Activated CD8-positive, alpha-beta memory T cell treated with anti-CD3 and anti-CD28 coated beads for 48 hours (primary cell): Measurements from ENCODE around the gene DAAM1.

Experiments
- DNase-seq, 3 experiments: peaks; one replicate each; pipeline ENCODE4 v3.0.0-alpha.2; 2020; ENCODE audit warnings: low read depth in 2 of 3, low spot score in 2 of 3

Gene DAAM1

GRCh38 chr14:59283361-59283760 lies 94.9 kb downstream of the DAAM1 start:
- no peak for DNase-seq

GRCh38 chr14:59284059-59284458 lies 95.6 kb downstream of the DAAM1 start:
- no peak for DNase-seq

GRCh38 chr14:59292028-59292427 lies 103.6 kb downstream of the DAAM1 start:
- no peak for DNase-seq

- no peak for DNase-seq
Measured at GRCh38 chr14:59292921-59293534, 104.6 kb downstream of the DAAM1 start.

- no peak for DNase-seq
Measured at GRCh38 chr14:59293935-59294661, 105.6 kb downstream of the DAAM1 start.

- DNase-seq: no peak
Measured at GRCh38 chr14:59294662-59294992, 106.2 kb downstream of the DAAM1 start.

GRCh38 chr14:59295951-59296350 lies 107.5 kb downstream of the DAAM1 start:
- DNase-seq: no peak

- DNase-seq: no peak
Measured at GRCh38 chr14:59296508-59296907, 108.0 kb downstream of the DAAM1 start.

- DNase-seq: no peak
Measured at GRCh38 chr14:59297071-59297776, 108.8 kb downstream of the DAAM1 start.

GRCh38 chr14:59299731-59300130 lies 111.3 kb downstream of the DAAM1 start:
- no peak for DNase-seq

- no peak for DNase-seq
Measured at GRCh38 chr14:59301354-59301753, 112.9 kb downstream of the DAAM1 start.

GRCh38 chr14:59302313-59302712 lies 113.8 kb downstream of the DAAM1 start:
- no peak for DNase-seq

- DNase-seq: no peak
Measured at GRCh38 chr14:59303216-59303615, 114.7 kb downstream of the DAAM1 start.

- no peak for DNase-seq
Measured at GRCh38 chr14:59305231-59305630, 116.8 kb downstream of the DAAM1 start.

- DNase-seq: no peak
Measured at GRCh38 chr14:59305836-59306555, 117.5 kb downstream of the DAAM1 start.

- DNase-seq: no peak
Measured at GRCh38 chr14:59306775-59307174, 118.3 kb downstream of the DAAM1 start.

GRCh38 chr14:59308086-59308485 lies 119.6 kb downstream of the DAAM1 start:
- no peak for DNase-seq

GRCh38 chr14:59308673-59309072 lies 120.2 kb downstream of the DAAM1 start:
- no peak for DNase-seq

- no peak for DNase-seq
Measured at GRCh38 chr14:59309291-59309900, 120.9 kb downstream of the DAAM1 start.

GRCh38 chr14:59310633-59311032 lies 122.2 kb downstream of the DAAM1 start:
- DNase-seq: no peak

GRCh38 chr14:59311723-59312122 lies 123.3 kb downstream of the DAAM1 start:
- DNase-seq: no peak
